Measurements from ENCODE around the gene MNX1.

- TF ChIP-seq CTCF (conservative IDR thresholded peaks at IDR 0.05) (no peak), EZH2 (IDR thresholded peaks at IDR 0.05; ENCODE audit: low read depth) (no peak)
These were observed 55.5 kb downstream of the MNX1 start for GRCh38 chr7:156954941-156955340.
